Brain microvascular endothelial cell (primary cell): ENCODE measurements around the gene DPEP3.

Source experiments
- DNase-seq: peaks from one replicate; pipeline ENCODE4 v3.0.0-alpha.2; 2020
- H3K27ac ChIP-seq: fragments of 250-450 bp; sonication (Bioruptor Pico); 2 replicates; pipeline ENCODE4 v1.5.1; 2020; ENCODE audit warnings: mild to moderate bottlenecking, moderate library complexity
- H3K27me3 ChIP-seq: fragments of 250-450 bp; sonication (Bioruptor Pico); replicated peaks from 2 replicates; pipeline ENCODE4 v1.5.1; 2020; ENCODE audit warnings: mild to moderate bottlenecking
- H3K36me3 ChIP-seq: fragments of 250-450 bp; sonication (Bioruptor Pico); replicated peaks from 2 replicates; pipeline ENCODE4 v1.5.1; 2020; ENCODE audit warnings: mild to moderate bottlenecking
- H3K4me3 ChIP-seq: 2 replicates; pipeline ENCODE4 v1.5.1; 2011; ENCODE audit warnings: low read depth, mild to moderate bottlenecking, control low read depth, low read length, moderate library complexity
- CTCF ChIP-seq: IDR thresholded peaks from 2 replicates; pipeline ENCODE4 v1.5.1; 2011; ENCODE audit warnings: low read depth, mild to moderate bottlenecking, moderate library complexity, low read length, control low read depth, inconsistent platforms; ENCODE audit errors: missing control alignments
- in situ Hi-C: cut with HindIII; loops from 2 replicates; pipeline ENCODE4 v1.10.0; 2017; ENCODE audit warnings: low sequenced_read_pairs, low pct_ligation_motif_present

The DPEP3 gene

DNA sequence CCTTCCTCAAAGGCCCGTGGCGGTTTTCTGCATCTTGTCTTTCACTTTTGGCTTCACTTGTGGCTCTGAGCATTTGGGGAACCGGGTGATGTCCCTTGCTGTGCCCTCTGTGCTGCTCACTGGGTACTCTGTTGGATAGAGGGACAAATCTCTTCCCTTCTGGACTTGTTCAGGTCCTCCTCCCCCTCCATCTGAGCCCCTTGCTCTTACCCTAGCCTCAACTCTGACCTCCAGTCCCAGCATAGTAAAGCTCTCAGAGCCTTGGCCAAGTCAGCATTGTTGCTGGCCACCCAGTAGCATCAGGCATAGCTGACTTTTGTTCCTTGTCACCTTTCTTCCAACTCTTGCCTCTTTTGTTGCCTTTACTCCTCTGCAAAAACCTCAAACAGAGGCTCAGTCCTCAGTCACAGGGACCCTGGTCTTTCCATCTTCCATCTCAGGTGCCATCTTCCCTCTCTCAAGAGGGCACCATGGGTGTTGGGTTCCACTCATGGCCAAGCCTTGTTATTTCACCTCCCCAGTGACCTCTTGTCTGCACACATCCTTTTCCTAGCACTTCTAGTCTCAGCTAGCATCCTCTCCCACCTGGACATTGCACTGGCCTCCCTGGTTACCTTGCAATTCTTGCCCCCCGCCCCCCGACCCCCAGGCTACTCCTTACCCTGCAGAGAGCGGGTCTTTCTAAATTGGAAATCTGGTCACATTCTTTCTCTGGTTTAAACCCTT, 43.3 kb downstream of the DPEP3 start:
- H3K4me3 ChIP-seq: peak overlapping the region; percentile 99
- no peak for DNase-seq
- in situ Hi-C loops: no loop called here

GRCh38 chr16:67936124-67936879, 44.0 kb downstream of the DPEP3 start, which contains the start of gene PSMB10:
TSS of gene PSMB10 (minus strand) at chr16:67936850. CDS start at chr16:67936749, 101 bp downstream.
- H3K4me3 ChIP-seq: peak within 1 kb of the TSS; percentile 99
- in situ Hi-C loops: no loop called here
- peak; percentile 65 for DNase-seq
- peak within 1 kb of the TSS; percentile 65 for H3K27ac ChIP-seq
- TF ChIP-seq CTCF: no peak
- peaks cover 20% of the 10 kb centered on the region for H3K36me3 ChIP-seq
- no peaks in the 10 kb centered on the region for H3K27me3 ChIP-seq

More for the DNA sequence above, 43.3 kb downstream of the DPEP3 start:
- no peaks in the 10 kb centered on the region for H3K27me3 ChIP-seq
- H3K36me3 ChIP-seq: peaks cover 27% of the 10 kb centered on the region
- H3K27ac ChIP-seq: peak overlapping the region; percentile 65
- TF ChIP-seq CTCF: no peak

- Histone ChIP-seq H3K4me3 (peak overlapping the region; percentile 99), H3K36me3 (peaks cover 14% of the 10 kb centered on the region), H3K27me3 (no peaks in the 10 kb centered on the region), H3K27ac (peak overlapping the region; percentile 65)
- DNase-seq: peak; percentile 88
- in situ Hi-C loops: no loop called here
- no peak for TF ChIP-seq CTCF
Observed at GRCh38 chr16:67935402-67936123, 44.7 kb downstream of the DPEP3 start.

DNA sequence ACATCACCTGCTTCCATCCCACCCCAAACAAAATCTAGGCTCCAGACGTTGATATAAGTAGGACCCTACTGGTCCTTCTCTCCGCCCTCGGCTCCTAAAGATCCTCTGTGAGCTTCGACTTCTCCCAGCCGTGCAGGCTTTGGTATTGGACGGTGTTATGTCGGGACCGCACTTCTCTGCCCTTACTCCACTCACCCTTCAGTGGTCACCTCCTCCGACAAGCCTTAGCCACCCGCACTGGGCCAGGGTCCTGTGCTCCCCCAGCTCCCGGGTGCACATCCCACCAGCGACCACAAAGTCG, 45.2 kb downstream of the DPEP3 start:
- DNase-seq: no peak
- in situ Hi-C loops: no loop called here
- H3K4me3 ChIP-seq: peak overlapping the region; percentile 99

More for the DNA sequence above, 45.2 kb downstream of the DPEP3 start:
- Histone ChIP-seq H3K27ac (no peak overlapping the region), H3K27me3 (no peaks in the 10 kb centered on the region), H3K36me3 (peaks cover 12% of the 10 kb centered on the region)
- no peak for TF ChIP-seq CTCF
